SK-N-MC (cell line): ENCODE measurements around the gene HOXC4.
"Not testable (repeated sequence)": the region's sequence is repeated elsewhere in the genome, so short reads cannot be mapped to it uniquely, and the experiment has no call there.

Source experiments
- DNase-seq: peaks from one replicate; pipeline ENCODE4 v3.0.0-alpha.2; 2011; ENCODE audit warnings: low read depth, low spot score
- H3K27ac ChIP-seq: fragments of 200-600 bp; sonication (generic); 2 replicates; pipeline ENCODE4 v1.5.1; 2016; ENCODE audit warnings: mixed run types
- H3K36me3 ChIP-seq: fragments of 200-600 bp; sonication (generic); 2 replicates; pipeline ENCODE4 v1.6.1; 2017; ENCODE audit warnings: antibody characterized with exemption, low read length, mixed read lengths; ENCODE audit not compliant: insufficient read depth
- H3K4me3 ChIP-seq: fragments of 200-600 bp; sonication (generic); 2 replicates; pipeline ENCODE4 v1.5.1; 2016
- H3K9ac ChIP-seq: fragments of 200-600 bp; sonication (generic); 2 replicates; pipeline ENCODE4 v1.8.0; 2017; ENCODE audit warnings: mixed run types, mixed read lengths; ENCODE audit not compliant: insufficient read length
- H3K9me3 ChIP-seq: fragments of 200-600 bp; sonication (generic); 2 replicates; pipeline ENCODE4 v1.6.1; 2017; ENCODE audit warnings: low read depth, mild to moderate bottlenecking, antibody characterized with exemption, low read length, moderate library complexity, mixed read lengths
- EZH2 ChIP-seq: fragments of 200-600 bp; sonication (generic); IDR thresholded peaks from one replicate; pipeline ENCODE4 v1.6.1; 2017; ENCODE audit warnings: antibody characterized with exemption
- FOXP2 ChIP-seq: optimal IDR thresholded peaks from 2 replicates; pipeline ENCODE3; 2011; ENCODE audit warnings: mild to moderate bottlenecking, moderate library complexity; ENCODE audit not compliant: insufficient read depth; ENCODE audit errors: extremely low read length, control extremely low read depth
- POLR2AphosphoS5 ChIP-seq: IDR thresholded peaks from 2 replicates; pipeline ENCODE4 v1.6.1; 2012; ENCODE audit warnings: mild to moderate bottlenecking, low read depth, low read length, borderline replicate concordance

HOXC4 gene

DNA sequence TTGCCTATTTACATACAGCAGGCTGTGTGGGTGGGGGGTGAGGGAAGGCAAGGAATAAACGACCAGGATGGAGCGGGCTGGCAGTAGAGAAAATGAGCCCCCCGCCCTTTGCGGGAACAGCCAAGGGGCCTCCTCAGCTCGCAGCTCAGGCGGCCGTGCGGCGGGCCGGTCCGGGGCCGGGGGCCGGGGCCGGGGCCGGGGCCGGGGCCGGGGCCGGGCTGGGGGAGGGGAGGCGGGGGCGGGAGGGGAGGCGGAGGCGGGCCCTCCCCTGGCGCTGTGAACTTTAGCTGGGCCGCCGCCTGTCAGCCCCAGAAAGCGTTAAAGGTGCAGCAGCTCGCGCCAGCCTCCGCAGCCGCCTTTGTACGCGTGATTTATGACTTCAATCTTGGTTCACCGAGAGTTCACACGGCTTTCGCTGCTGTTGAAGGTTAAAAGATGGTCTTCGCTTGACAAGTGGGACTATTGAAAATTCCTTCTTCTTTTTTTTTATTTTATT, 28.8 kb downstream of the HOXC4 start:
- H3K4me3 ChIP-seq, result no peak overlapping the region
- no peak overlapping the region for H3K9ac ChIP-seq
- no peaks in the 10 kb centered on the region for H3K9me3 ChIP-seq
- TF ChIP-seq FOXP2 (no peak), POLR2AphosphoS5 (no peak), EZH2 (no peak)
- no peaks in the 10 kb centered on the region for H3K36me3 ChIP-seq
- no peak overlapping the region for H3K27ac ChIP-seq
- no peak for DNase-seq

DNA sequence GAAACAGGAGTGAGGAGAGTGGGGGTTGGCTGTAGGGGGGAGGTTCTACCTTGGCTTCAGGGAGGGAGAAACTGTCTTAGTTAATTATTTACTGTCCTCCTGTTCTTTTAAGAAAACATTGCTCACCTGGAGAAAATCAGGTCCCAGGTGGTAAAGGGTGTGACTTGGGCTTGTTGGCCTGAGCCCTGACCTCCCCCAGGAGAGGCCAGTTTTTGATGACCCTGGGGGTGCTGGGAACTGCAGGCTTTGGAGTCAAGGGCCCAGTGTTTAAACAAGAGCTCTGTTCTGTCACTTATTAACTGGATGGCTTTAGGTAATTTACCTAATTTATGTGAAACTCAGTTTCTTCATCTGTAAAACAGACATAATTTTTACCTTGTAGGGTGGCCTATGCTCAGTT, 34.4 kb downstream of the HOXC4 start:
- not testable (repeated sequence) for H3K27ac ChIP-seq, H3K36me3 ChIP-seq, H3K4me3 ChIP-seq, H3K9ac ChIP-seq, DNase-seq, H3K9me3 ChIP-seq

DNA sequence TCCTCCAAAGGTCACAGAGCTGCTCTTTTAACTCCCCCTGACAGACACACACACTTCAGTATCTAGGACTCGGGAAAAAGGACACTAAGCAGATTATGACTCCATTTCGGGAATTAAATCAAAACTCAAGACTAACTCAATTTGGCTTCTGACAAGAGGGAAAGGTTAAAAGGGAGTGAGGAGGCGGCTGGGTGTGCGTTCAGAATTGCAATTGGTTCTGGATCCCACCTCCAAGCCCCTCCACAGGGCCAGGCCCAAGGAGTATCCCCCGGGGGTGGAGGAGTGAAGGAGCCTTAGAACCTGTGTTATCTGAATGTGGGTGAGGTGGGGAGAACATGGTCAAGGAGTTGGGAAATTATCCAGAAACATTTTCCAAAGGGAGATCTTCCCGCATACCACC, 35.8 kb downstream of the HOXC4 start:
- not testable (repeated sequence) for H3K9me3 ChIP-seq, H3K36me3 ChIP-seq, H3K4me3 ChIP-seq, H3K27ac ChIP-seq, DNase-seq, H3K9ac ChIP-seq

DNA sequence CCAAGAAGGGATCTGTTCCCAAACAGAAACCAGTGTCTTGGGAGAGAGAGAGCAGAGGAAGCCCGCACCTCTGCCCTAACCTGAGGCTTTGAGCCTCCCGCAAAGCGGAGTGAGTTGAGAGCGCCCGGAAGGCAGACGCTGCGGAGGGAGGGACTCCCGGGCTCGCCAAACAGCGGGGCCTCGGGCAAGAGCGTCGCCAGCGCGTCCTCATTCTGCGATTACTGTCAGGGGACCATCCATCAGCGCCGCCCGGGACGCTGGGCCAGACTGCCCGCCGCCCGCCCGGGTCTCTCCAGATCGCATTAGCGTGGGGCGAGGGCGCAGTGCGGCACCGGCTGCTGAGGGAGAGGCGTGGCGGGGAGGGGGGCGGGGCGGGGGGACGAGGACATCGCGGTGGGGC, 36.7 kb downstream of the HOXC4 start:
- H3K36me3 ChIP-seq, H3K9me3 ChIP-seq, DNase-seq, H3K27ac ChIP-seq, H3K9ac ChIP-seq: not testable (repeated sequence)
- peak overlapping the region; percentile 57 for H3K4me3 ChIP-seq

DNA sequence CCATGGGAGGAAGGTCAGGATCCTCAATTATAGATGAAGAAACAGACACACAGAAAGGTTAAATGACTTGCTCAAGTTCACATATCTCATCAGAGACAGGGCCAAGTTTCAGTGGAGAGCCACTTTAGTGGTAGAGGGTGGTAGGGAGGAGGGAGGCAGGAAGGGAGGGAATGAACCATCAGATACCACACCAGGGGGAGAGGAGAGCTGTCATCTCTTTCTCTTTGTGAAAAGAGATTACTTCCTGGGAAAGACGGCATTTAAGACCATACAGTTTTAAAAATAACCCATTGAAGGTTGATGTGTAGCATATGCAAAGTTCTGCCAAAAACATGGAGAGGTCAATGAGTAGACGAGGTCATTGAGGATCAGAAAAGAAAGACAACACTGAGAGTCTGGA, 39.3 kb downstream of the HOXC4 start:
- not testable (repeated sequence) for DNase-seq, H3K27ac ChIP-seq, H3K4me3 ChIP-seq, H3K9ac ChIP-seq, H3K9me3 ChIP-seq, H3K36me3 ChIP-seq

DNA sequence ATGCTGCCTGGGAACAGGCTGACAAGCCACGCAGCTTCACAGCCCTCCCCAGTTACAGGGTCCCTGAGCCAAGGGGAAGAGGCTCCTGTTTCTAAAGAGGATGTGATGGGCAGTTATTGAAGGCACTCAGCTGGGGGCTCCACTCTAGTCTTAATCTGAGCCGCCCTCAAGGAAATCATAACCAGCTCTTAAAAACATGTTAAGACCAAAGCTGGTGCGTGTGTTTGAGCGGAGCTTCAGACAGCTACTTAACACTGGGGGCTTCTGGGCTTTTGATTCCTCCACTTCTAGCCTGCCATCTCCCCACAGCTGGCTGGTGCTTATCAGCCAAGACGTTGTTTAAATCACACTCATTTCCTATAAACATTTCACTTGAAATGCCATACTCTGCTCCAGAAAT, 42.3 kb downstream of the HOXC4 start:
- not testable (repeated sequence) for DNase-seq, H3K36me3 ChIP-seq, H3K27ac ChIP-seq, H3K9me3 ChIP-seq, H3K4me3 ChIP-seq, H3K9ac ChIP-seq

DNA sequence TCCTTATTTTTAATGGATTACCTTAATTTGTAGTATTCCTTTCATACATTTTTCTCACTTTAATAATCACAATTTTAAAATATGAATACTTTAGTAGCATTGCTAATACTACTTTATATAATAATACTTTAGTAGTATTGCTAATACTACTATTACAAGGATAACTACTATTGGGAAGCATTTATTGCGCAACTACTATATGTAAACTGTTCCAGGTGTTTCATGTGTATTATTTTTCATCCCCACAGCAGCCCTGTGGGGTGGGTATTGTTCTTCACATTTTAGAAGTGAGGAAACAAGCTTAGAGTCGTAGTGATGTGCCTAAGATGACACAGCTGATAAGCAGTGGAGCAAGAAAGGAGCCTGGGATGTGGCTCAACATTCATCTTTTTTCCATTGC, 45.0 kb downstream of the HOXC4 start:
- not testable (repeated sequence) for H3K9ac ChIP-seq, H3K9me3 ChIP-seq, H3K4me3 ChIP-seq, DNase-seq, H3K36me3 ChIP-seq, H3K27ac ChIP-seq

DNA sequence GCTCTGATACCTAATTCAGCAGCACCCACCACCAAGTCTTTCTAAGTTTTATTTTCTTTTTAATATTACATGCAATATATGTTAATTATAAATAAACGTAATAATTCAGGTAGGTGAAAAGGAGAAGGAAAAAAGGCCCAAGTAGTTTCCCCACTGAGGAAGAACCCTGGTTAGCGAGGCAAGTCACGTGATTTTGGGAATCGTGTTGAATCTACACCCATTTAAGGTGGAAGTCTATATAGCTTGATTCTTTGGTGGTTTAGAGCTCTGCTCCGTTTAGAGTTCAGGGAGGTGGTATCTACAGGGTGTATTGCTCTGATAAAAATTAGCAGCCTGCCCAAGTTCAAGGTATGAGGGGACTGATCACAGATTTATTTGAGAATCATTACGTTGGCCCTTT, 47.0 kb downstream of the HOXC4 start:
- not testable (repeated sequence) for H3K27ac ChIP-seq, H3K9ac ChIP-seq, DNase-seq, H3K9me3 ChIP-seq, H3K4me3 ChIP-seq, H3K36me3 ChIP-seq

DNA sequence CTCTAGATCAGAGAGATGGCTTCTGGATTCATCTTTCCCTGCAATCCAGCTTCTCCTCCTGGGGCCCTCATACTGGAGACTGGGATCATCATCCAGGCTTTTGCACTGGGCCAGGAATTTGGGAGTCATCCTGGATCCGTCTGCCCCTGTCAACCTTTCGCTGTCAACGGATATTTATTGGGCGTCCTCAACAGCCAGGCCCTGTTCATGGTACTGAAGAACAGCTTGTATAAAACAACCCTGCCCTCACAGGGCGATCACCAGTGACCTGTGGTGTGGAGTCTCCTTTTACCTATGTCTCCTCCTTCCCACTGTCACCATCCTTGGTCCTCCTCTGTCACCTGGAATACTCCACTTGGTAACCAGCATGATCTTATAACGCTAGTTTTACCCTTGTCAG, 48.6 kb downstream of the HOXC4 start:
- not testable (repeated sequence) for H3K9ac ChIP-seq, H3K9me3 ChIP-seq, H3K36me3 ChIP-seq, H3K27ac ChIP-seq, H3K4me3 ChIP-seq, DNase-seq

DNA sequence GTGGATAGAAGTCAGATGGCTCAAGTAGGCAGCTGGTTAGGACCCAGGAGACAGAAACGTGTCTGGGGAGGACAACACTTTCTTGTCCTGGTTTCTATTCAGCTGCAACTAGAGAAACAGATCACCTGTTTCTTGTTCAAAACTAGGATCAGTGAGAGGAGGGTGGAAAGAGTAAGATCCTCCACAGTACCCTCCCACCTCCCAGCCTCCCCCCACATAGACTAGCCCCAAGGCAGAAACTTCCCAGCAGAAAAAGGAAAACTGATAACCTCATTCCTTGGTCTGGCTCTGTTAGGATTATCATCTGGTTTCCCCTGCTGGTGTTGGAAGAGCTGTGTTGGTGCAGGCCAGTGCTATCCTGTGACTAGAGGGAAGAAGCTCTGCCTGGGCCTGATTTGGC, 50.2 kb downstream of the HOXC4 start:
- not testable (repeated sequence) for H3K9me3 ChIP-seq, H3K4me3 ChIP-seq, H3K9ac ChIP-seq, DNase-seq, H3K36me3 ChIP-seq, H3K27ac ChIP-seq
